Measurements from ENCODE around the gene MET. TPM values are rescaled to one million over a fixed set of nuclear protein-coding genes. Genes with fewer than 3 reads are reported as not detected.

Gene MET
- total RNA-seq, 1 donor from 2014 or later = 7.0 TPM

- H4K20me1 ChIP-seq (ENCODE audit: low read depth) = no peaks in the 10 kb centered on the region
- Mint-ChIP-seq H3K27ac (no peak overlapping the region), H3K27me3 (ENCODE audit: insufficient read depth, low read depth) (no peaks in the 10 kb centered on the region), H3K36me3 (no peaks in the 10 kb centered on the region), H3K4me1 (no peaks in the 10 kb centered on the region), H3K4me3 (no peak overlapping the region), H3K9me3 (no peaks in the 10 kb centered on the region)
- no peak overlapping the region for H3K9ac ChIP-seq
- no peaks in the 10 kb centered on the region for H3K9me3 ChIP-seq (ENCODE audit: low read depth)
- H2AFZ ChIP-seq (replicated peaks) = no peak overlapping the region
- no peak overlapping the region for H3K27ac ChIP-seq
- H3K4me2 ChIP-seq = no peak overlapping the region
- TF ChIP-seq EZH2phosphoT487 (IDR thresholded peaks at IDR 0.05) (no peak), EZH2 (IDR thresholded peaks at IDR 0.05) (no peak)
- TF ChIP-seq, protein P1, sequence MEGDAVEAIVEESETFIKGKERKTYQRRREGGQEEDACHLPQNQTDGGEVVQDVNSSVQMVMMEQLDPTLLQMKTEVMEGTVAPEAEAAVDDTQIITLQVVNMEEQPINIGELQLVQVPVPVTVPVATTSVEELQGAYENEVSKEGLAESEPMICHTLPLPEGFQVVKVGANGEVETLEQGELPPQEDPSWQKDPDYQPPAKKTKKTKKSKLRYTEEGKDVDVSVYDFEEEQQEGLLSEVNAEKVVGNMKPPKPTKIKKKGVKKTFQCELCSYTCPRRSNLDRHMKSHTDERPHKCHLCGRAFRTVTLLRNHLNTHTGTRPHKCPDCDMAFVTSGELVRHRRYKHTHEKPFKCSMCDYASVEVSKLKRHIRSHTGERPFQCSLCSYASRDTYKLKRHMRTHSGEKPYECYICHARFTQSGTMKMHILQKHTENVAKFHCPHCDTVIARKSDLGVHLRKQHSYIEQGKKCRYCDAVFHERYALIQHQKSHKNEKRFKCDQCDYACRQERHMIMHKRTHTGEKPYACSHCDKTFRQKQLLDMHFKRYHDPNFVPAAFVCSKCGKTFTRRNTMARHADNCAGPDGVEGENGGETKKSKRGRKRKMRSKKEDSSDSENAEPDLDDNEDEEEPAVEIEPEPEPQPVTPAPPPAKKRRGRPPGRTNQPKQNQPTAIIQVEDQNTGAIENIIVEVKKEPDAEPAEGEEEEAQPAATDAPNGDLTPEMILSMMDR (IDR thresholded peaks at IDR 0.05) = no peak
- no peaks in the 10 kb centered on the region for H3K79me2 ChIP-seq (ENCODE audit: low read depth)
- H3K27me3 ChIP-seq = no peaks in the 10 kb centered on the region
- no peaks in the 10 kb centered on the region for H3K36me3 ChIP-seq
- no peak for DNase-seq (ENCODE audit: low spot score)
- H3K4me3 ChIP-seq = no peak overlapping the region
- H3F3A ChIP-seq (ENCODE audit: low read depth) = no peaks in the 10 kb centered on the region
- no peaks in the 10 kb centered on the region for H3K4me1 ChIP-seq
These were observed 32.7 kb downstream of the MET start for GRCh38 chr7:116704650-116705228.

DNA sequence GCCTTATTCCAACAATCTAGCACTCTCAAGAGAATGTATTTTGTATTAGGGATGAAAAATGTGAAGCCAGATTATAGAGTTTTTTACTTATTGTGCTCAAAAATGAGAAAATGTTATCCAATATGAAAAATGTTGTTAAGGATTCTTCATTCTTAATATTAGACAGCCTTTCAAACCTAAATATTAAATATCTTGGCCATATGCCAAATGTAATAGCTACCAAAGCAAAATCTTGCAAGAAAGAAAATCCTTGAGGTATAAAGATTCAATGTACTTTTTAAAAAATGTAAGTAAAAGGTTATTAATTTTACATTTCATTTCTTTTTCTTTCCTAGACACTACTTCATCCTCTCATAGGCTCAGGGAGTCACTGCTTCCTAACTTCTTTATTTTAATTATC lies 33.4 kb downstream of the MET start:
- Histone ChIP-seq H3K27me3 (no peaks in the 10 kb centered on the region), H3K4me2 (no peak overlapping the region), H3K9me3 (ENCODE audit: low read depth) (no peaks in the 10 kb centered on the region), H3K4me1 (no peaks in the 10 kb centered on the region), H3K36me3 (no peaks in the 10 kb centered on the region), H3K9ac (no peak overlapping the region), H3K27ac (no peak overlapping the region), H4K20me1 (ENCODE audit: low read depth) (no peaks in the 10 kb centered on the region), H2AFZ (replicated peaks) (no peak overlapping the region), H3K4me3 (no peak overlapping the region), H3F3A (ENCODE audit: low read depth) (no peaks in the 10 kb centered on the region), H3K79me2 (ENCODE audit: low read depth) (no peaks in the 10 kb centered on the region)
- Mint-ChIP-seq H3K27me3 (ENCODE audit: insufficient read depth, low read depth) (no peaks in the 10 kb centered on the region), H3K4me1 (no peaks in the 10 kb centered on the region), H3K9me3 (no peaks in the 10 kb centered on the region), H3K27ac (no peak overlapping the region), H3K36me3 (no peaks in the 10 kb centered on the region), H3K4me3 (no peak overlapping the region)
- no peak for TF ChIP-seq EZH2 (IDR thresholded peaks at IDR 0.05)
- TF ChIP-seq, protein P1 (IDR thresholded peaks at IDR 0.05) = no peak
- no peak for TF ChIP-seq EZH2phosphoT487 (IDR thresholded peaks at IDR 0.05)
- DNase-seq (ENCODE audit: low spot score) = no peak

DNA sequence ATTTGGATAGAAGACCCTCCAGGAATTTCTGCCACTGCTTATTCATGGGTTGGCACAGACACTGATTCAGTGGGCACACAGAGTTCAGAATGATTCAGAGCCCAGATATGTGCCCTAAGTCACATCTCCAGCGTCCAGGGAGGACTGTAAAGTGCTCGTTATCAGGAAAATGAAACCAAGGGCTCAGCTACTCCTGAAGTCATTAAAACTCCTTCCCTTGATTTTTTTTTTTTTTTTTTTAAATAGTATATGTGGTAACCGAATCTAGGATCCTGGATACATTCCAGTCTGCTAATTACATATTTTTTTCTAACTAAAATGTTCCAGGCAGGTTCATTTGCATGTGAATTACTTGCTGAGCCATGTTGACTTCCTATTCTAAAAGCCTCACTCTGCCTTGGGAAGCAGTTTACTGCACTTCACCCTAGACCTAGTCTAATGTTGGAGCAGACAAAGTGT lies 34.7 kb downstream of the MET start:
- Mint-ChIP-seq H3K36me3 (no peaks in the 10 kb centered on the region), H3K27ac (no peak overlapping the region), H3K4me1 (no peaks in the 10 kb centered on the region), H3K9me3 (no peaks in the 10 kb centered on the region), H3K4me3 (no peak overlapping the region), H3K27me3 (ENCODE audit: insufficient read depth, low read depth) (no peaks in the 10 kb centered on the region)
- no peak overlapping the region for H3K4me3 ChIP-seq
- H3K4me2 ChIP-seq = no peak overlapping the region
- H3F3A ChIP-seq (ENCODE audit: low read depth) = no peaks in the 10 kb centered on the region
- H3K9ac ChIP-seq = no peak overlapping the region
- no peaks in the 10 kb centered on the region for H3K4me1 ChIP-seq
- no peaks in the 10 kb centered on the region for H3K9me3 ChIP-seq (ENCODE audit: low read depth)
- DNase-seq (ENCODE audit: low spot score) = no peak
- no peaks in the 10 kb centered on the region for H3K79me2 ChIP-seq (ENCODE audit: low read depth)
- H4K20me1 ChIP-seq (ENCODE audit: low read depth) = no peaks in the 10 kb centered on the region
- no peak overlapping the region for H3K27ac ChIP-seq
- H3K36me3 ChIP-seq = no peaks in the 10 kb centered on the region
- no peaks in the 10 kb centered on the region for H3K27me3 ChIP-seq
- no peak overlapping the region for H2AFZ ChIP-seq (replicated peaks)
- TF ChIP-seq, protein P1 (IDR thresholded peaks at IDR 0.05) = no peak
- no peak for TF ChIP-seq EZH2 (IDR thresholded peaks at IDR 0.05)
- no peak for TF ChIP-seq EZH2phosphoT487 (IDR thresholded peaks at IDR 0.05)
